ENCODE data around the gene C15orf40. TPM values are rescaled to one million over a fixed set of nuclear protein-coding genes. Genes with fewer than 3 reads are reported as not detected.

Gene C15orf40
- total and polyA plus RNA-seq, 9 of the 15 experiments (the other 6 are each of a cell fraction or from before 2014, with no cell fraction given), result 15.9 to 52.0 (median 27.0) TPM

- TF ChIP-seq ETV5 (CRISPR knock-in tag; IDR thresholded peaks at IDR 0.05; ENCODE audit: low read depth), result no peak
- TF ChIP-seq RAD51 (IDR thresholded peaks at IDR 0.05; ENCODE audit: borderline replicate concordance, low read depth), result no peak
- no peak for TF ChIP-seq ATF6 (CRISPR knock-in tag; IDR thresholded peaks at IDR 0.05)
- peak; percentile 69; the same call in 1 of the 2 replicates for TF ChIP-seq DEAF1 (CRISPR knock-in tag; IDR thresholded peaks at IDR 0.05)
- peak; percentile 38; the same call in 1 of the 2 replicates for TF ChIP-seq ZNF395 (CRISPR knock-in tag; IDR thresholded peaks at IDR 0.05)
- TF ChIP-seq CC2D1A (IDR thresholded peaks at IDR 0.05), result peak; percentile 57; the same call in 1 of the 2 replicates
- TF ChIP-seq RBM39 (optimal IDR thresholded peaks at IDR 0.05; ENCODE audit: low read depth, low read length), result peak; percentile 35
- no peak for TF ChIP-seq RBFOX2 (IDR thresholded peaks at IDR 0.05; ENCODE audit: low read depth, low read length)
- TF ChIP-seq POLR2AphosphoS2 (IDR thresholded peaks at IDR 0.05; ENCODE audit: low read length), result no peak
- no peak for TF ChIP-seq HDAC2 (IDR thresholded peaks at IDR 0.05)
- peak; percentile 61; the same call in 1 of the 2 replicates for TF ChIP-seq JUND (IDR thresholded peaks at IDR 0.05; ENCODE audit: borderline replicate concordance, low read depth, low read length)
- no peak for TF ChIP-seq JUND (tag; IDR thresholded peaks at IDR 0.05; ENCODE audit: borderline replicate concordance, low read depth, low read length)
- 0 out of 2 replicates have a peak, but pooled peaks have one; percentile 14 for TF ChIP-seq ZKSCAN1 (IDR thresholded peaks at IDR 0.05; ENCODE audit: low read depth, low read length)
- TF ChIP-seq PTTG1 (tag; IDR thresholded peaks at IDR 0.05; ENCODE audit: low read depth), result no peak
- peak in 1 of 2 experiments; percentile 68; a peak in 1 of 4 replicates for TF ChIP-seq ARNT (IDR thresholded peaks at IDR 0.05)
- no peak for TF ChIP-seq EP300 (IDR thresholded peaks at IDR 0.05; ENCODE audit: low read length)
- TF ChIP-seq ZNF551 (CRISPR knock-in tag; IDR thresholded peaks at IDR 0.05), result no peak
- TF ChIP-seq CTCFL (IDR thresholded peaks at IDR 0.05; ENCODE audit: borderline replicate concordance, insufficient read depth, low read depth, low read length, poor library complexity, severe bottlenecking), result peak; percentile 56
- TF ChIP-seq FOXK1 (CRISPR knock-in tag; IDR thresholded peaks at IDR 0.05; ENCODE audit: borderline replicate concordance), result 0 out of 2 replicates have a peak, but pooled peaks have one; percentile 48
- no peak for TF ChIP-seq ZNF75A (CRISPR knock-in tag; IDR thresholded peaks at IDR 0.05)
- TF ChIP-seq ETV6 (IDR thresholded peaks at IDR 0.05; ENCODE audit: borderline replicate concordance in 1 of 2, low read depth in 2 of 2, low read length in 1 of 2), result no peak
- TF ChIP-seq ETV6 (CRISPR knock-in tag; IDR thresholded peaks at IDR 0.05; ENCODE audit: borderline replicate concordance), result no peak
Observed at GRCh38 chr15:83010709-83011270, 649 bp downstream of the C15orf40 start (continued).

Measured in K562 (cell line).